ENCODE measurements around the gene ZCCHC14. TPM values are rescaled to one million over a fixed set of nuclear protein-coding genes. Genes with fewer than 3 reads are reported as not detected.

ZCCHC14 gene
- total RNA-seq, 4 donors from 2014 or later, result 8.9 to 20.5 (median 10.8) TPM

DNA sequence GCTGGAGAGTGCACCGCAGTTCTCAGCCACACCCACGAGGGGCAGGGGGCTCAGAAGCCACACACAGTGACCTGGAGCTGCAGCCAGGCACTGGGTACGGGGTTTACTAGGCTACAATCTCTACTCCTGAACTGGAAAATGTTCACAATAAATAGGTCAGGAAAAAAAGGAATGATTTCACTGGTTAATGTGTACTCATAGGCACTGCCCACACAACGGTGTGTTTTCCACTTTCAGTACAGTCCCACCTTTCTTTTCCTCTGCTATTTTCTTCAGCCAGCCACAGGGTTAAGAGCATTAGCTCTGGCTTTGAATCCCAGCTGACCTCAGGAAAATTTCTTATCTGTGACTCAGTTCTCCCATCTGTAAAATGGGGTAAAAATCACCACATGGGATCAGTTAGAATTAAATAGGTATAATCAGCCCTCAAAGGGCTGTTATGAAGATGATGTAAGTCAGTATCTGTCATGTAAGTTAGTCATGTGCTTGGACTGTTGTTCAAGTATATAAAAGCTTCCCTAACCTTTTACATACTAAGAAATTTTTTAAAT lies 35.7 kb downstream of the ZCCHC14 start:
- DNase-seq (ENCODE audit: low spot score) (no peak), ATAC-seq (ENCODE audit: low FRiP score) (no peak)
- TF ChIP-seq, protein P1, sequence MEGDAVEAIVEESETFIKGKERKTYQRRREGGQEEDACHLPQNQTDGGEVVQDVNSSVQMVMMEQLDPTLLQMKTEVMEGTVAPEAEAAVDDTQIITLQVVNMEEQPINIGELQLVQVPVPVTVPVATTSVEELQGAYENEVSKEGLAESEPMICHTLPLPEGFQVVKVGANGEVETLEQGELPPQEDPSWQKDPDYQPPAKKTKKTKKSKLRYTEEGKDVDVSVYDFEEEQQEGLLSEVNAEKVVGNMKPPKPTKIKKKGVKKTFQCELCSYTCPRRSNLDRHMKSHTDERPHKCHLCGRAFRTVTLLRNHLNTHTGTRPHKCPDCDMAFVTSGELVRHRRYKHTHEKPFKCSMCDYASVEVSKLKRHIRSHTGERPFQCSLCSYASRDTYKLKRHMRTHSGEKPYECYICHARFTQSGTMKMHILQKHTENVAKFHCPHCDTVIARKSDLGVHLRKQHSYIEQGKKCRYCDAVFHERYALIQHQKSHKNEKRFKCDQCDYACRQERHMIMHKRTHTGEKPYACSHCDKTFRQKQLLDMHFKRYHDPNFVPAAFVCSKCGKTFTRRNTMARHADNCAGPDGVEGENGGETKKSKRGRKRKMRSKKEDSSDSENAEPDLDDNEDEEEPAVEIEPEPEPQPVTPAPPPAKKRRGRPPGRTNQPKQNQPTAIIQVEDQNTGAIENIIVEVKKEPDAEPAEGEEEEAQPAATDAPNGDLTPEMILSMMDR (IDR thresholded peaks at IDR 0.05), result no peak

DNA sequence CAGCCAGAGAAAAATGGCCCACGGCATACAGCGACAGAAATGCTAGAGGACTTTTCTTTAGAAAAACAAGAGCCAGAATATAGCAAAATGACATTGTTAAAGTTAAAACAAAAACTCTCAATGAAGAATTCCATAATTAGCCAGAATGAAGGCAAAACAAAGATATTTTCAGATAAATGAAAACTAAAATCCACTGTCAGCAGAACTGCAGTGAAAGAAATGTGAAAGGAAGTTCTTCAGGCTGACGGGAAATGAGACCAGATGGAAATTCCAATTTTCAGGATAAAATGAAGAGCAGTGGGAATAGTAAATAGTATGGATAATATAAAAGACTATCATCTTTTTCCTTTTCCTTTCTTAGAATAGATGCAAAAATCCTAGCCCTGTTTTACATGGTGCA lies 38.4 kb downstream of the ZCCHC14 start:
- TF ChIP-seq, protein P1 (IDR thresholded peaks at IDR 0.05), result no peak
- ATAC-seq (ENCODE audit: low FRiP score) (no peak), DNase-seq (ENCODE audit: low spot score) (no peak)

DNA sequence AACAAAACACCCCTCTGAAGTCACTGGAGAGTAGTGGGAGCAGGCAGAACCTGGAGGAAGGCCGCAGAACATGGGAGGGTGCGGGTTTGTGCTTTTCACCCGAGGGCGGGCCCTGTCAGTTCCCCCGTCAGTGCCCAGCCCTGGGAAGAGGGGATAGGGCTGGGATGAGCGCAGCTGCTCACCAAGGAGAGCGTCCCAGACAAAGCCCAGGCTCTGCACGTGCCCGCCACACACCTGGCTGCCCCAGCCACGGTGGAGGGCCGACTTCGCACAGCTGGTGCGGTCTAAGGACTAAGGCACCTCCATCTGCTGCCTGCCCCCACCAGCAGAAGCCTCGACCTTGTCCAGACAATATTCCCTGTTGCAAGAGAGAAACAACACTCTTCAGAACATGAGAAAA lies 39.5 kb downstream of the ZCCHC14 start:
- TF ChIP-seq, protein P1 (IDR thresholded peaks at IDR 0.05), result no peak
- ATAC-seq (ENCODE audit: low FRiP score) (no peak), DNase-seq (ENCODE audit: low spot score) (no peak)

DNA sequence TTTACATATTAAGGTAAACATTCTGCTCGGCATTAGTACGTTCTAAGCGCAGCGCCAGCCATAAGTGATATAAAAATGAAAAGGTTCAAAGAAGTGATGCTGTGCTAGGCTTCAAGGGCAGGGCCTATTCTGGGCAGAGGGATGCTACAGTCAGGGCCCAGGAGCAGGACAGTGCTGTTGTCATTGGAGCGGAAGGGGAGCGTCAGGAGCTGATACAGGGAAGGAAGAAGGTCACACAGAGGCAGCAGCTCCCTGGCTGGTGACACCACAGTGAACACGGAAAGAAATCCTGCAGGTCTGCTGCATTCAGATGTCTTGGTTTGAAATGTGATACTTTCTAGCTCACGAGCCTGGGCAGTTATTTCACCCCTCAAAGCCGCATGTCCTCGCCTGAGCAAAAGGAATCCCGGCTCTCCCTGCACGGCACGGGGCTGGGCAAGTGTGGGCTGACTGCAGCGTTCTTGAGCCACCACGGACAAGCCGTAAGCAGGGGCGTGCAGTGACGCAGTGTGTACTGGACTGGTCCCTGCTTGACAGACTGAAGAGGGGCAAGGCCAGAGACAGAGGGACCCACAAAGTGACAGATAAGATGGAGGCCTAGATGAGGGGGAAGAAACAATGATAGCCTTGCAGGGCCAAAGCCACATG lies 41.1 kb downstream of the ZCCHC14 start:
- TF ChIP-seq, protein P1 (IDR thresholded peaks at IDR 0.05), result no peak
- ATAC-seq (ENCODE audit: low FRiP score) (no peak), DNase-seq (ENCODE audit: low spot score) (no peak)

GRCh38 chr16:87448866-87449265 lies 44.0 kb downstream of the ZCCHC14 start:
- TF ChIP-seq, protein P1 (IDR thresholded peaks at IDR 0.05), result no peak
- no peak for ATAC-seq (ENCODE audit: low FRiP score)
- no peak for DNase-seq (ENCODE audit: low spot score)

DNA sequence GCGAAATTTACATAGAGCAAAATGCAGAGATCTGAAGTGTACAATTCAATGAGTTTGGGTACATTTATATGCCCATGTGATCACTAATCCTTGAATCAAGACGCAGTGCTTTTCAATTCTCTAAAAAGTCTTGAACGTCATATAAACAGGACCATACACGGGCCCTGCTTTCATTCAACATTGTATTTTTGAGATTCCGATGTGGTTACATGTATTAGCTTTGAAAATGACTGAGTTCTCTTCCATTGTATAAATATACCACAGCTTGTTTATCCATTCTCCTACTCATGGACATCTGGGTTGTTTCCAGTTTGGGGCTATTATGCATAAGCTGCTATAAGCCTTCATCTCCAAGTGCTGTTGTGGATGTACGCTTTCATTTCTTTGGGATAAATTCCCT lies 45.5 kb downstream of the ZCCHC14 start:
- TF ChIP-seq, protein P1 (IDR thresholded peaks at IDR 0.05), result no peak
- ATAC-seq (ENCODE audit: low FRiP score), result no peak
- DNase-seq (ENCODE audit: low spot score), result no peak

- no peak for DNase-seq (ENCODE audit: low spot score)
These were observed 46.3 kb downstream of the ZCCHC14 start for GRCh38 chr16:87446479-87446878.

More at GRCh38 chr16:87446479-87446878, 46.3 kb downstream of the ZCCHC14 start:
- no peak for ATAC-seq (ENCODE audit: low FRiP score)
- TF ChIP-seq, protein P1 (IDR thresholded peaks at IDR 0.05), result no peak

Measured in omental fat pad (tissue), 4 donors.